ENCODE measurements around the gene KAT7.

The KAT7 gene

DNA sequence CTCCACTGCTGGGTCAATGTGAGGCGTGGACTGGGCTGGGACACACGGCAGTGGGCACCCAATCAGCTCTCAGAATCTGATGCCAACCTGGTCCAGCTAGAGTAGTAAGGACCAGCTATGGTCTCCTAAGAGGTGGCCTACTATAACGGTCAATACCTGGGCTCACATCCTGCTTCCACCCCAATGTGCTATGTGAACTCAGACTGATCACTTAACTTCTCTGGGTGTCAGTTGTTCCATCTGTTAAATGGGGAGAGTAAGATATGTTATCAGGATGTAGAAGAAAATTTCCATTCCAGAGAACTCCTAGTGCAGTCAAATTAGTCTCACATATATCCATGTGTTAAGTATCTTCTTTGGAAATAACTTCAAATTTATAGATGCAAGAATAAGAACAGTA lies 38.8 kb upstream of the KAT7 start:
- no peak for TF ChIP-seq CTCF (IDR thresholded peaks at IDR 0.05)
- H3K4me1 Mint-ChIP-seq: peaks cover 15% of the 10 kb centered on the region
- peaks cover 4% of the 10 kb centered on the region for H3K36me3 Mint-ChIP-seq (ENCODE audit: low read depth)
- H3K27me3 Mint-ChIP-seq (ENCODE audit: low read depth, poor library complexity): no peaks in the 10 kb centered on the region
- H3K27ac Mint-ChIP-seq: no peak overlapping the region
- DNase-seq: no peak
- no peaks in the 10 kb centered on the region for H3K9me3 Mint-ChIP-seq
- H3K4me3 Mint-ChIP-seq: no peak overlapping the region

GRCh38 chr17:49752508-49752907 lies 36.0 kb upstream of the KAT7 start:
- H3K4me3 Mint-ChIP-seq: no peak overlapping the region
- no peaks in the 10 kb centered on the region for H3K9me3 Mint-ChIP-seq
- peak overlapping the region; percentile 69 for H3K27ac Mint-ChIP-seq

DNA sequence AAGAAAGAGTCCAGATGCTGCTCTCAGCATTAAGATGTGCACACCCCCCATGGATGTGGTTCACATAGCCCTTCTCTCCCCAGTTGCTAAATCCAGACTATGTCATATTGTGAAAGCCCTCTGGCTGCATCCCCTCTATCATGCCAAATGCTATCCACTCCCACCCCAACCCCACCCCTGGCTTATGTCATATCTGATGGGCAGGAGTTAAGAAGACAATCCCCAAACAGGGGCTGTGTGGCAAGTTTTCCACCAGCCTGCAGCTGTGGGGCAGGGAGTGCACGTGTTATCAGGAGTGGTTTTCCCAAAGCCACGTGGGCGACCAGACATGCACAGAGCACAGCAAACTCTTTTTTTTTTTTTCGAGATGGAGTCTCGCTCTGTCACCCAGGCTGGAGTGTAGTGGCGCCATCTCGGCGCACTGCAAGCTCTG lies 34.5 kb upstream of the KAT7 start:
- DNase-seq: no peak
- TF ChIP-seq CTCF (IDR thresholded peaks at IDR 0.05): no peak
- H3K36me3 Mint-ChIP-seq (ENCODE audit: low read depth): no peaks in the 10 kb centered on the region
- no peaks in the 10 kb centered on the region for H3K9me3 Mint-ChIP-seq
- H3K4me1 Mint-ChIP-seq: peaks cover 12% of the 10 kb centered on the region
- H3K27me3 Mint-ChIP-seq (ENCODE audit: low read depth, poor library complexity): no peaks in the 10 kb centered on the region
- no peak overlapping the region for H3K27ac Mint-ChIP-seq
- H3K4me3 Mint-ChIP-seq: no peak overlapping the region

More at GRCh38 chr17:49752508-49752907, 36.0 kb upstream of the KAT7 start:
- peaks cover 14% of the 10 kb centered on the region for H3K4me1 Mint-ChIP-seq
- no peaks in the 10 kb centered on the region for H3K27me3 Mint-ChIP-seq (ENCODE audit: low read depth, poor library complexity)
- no peak for TF ChIP-seq CTCF (IDR thresholded peaks at IDR 0.05)
- no peak for DNase-seq
- H3K36me3 Mint-ChIP-seq (ENCODE audit: low read depth): no peaks in the 10 kb centered on the region

DNA sequence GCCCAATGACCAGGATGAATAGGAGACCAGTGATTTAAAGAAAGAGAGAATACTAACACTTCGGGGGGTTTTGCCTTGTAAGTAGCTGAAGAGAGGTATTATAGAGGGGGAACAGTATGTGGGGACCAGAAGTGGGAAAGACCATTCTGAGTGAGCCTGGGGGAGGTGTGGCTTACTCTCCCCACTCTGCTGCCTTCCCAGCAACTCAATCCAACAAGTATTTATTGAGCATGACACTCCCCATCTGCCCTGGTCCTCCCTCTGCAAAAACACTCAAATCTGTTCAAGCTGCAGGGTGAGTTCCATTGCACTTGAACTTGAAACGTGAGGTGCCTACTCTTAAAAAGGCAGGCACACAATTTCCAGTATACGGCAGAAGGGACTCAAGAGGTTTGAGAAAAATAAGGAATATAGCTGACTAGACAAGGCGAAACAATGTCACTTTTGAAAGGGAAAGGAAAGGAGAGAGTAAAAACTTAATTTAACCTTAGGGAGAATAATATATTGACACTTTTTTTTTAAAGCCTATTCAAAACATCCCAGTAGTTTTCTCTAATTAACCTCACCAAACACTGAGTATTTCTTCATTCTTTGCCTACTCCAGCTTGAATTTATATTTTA lies 32.7 kb upstream of the KAT7 start:
- Mint-ChIP-seq H3K36me3 (ENCODE audit: low read depth) (no peaks in the 10 kb centered on the region), H3K9me3 (no peaks in the 10 kb centered on the region), H3K4me1 (peaks cover 16% of the 10 kb centered on the region), H3K27ac (peak overlapping the region; percentile 46), H3K4me3 (no peak overlapping the region), H3K27me3 (ENCODE audit: low read depth, poor library complexity) (no peaks in the 10 kb centered on the region)
- no peak for DNase-seq
- no peak for TF ChIP-seq CTCF (IDR thresholded peaks at IDR 0.05)

DNA sequence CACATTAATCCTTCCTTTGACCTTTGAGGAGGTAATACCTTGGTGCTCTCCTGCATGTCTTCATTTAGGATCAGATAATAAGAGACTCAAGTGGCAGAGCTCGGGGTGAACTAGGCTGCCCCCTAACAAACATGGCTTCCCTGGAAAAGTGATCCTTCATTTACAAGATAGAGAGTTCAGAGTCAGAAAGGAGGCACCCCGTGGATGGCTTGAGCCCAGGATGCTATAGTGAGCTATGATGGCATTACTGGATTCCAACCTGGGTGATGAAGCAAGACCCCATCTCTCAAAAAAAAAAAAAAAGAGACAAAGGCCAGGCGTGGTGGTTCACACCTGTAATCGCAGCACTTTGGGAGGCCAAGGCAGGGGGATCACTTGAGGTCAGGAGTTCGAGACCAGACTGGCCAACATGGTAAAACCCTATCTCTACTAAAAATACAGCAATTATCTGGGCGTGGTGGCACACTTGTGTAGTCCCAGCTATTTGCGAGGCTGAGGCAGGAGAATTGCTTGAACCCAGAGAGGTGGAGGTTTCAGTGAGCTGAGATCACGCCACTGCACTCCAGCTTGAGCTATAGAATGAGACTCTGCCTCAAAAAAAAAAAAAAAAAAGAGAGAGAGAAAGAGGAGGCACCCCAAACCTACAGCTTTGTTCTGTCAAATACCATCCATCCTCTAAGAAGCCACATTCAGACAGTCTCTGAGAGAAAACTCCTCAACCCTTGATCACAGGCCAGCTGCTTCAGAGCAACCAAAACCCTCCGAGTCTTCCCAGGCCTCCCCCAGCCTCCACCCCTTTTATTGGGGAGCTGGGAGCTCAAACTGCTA lies 31.9 kb upstream of the KAT7 start:
- Mint-ChIP-seq H3K27me3 (ENCODE audit: low read depth, poor library complexity) (no peaks in the 10 kb centered on the region), H3K4me3 (no peak overlapping the region), H3K9me3 (no peaks in the 10 kb centered on the region), H3K36me3 (ENCODE audit: low read depth) (no peaks in the 10 kb centered on the region), H3K4me1 (peaks cover 21% of the 10 kb centered on the region), H3K27ac (no peak overlapping the region)
- DNase-seq: no peak
- TF ChIP-seq CTCF (IDR thresholded peaks at IDR 0.05): no peak
